ENCODE data around the gene MIA2.
"Not testable (repeated sequence)": the region's sequence is repeated elsewhere in the genome, so short reads cannot be mapped to it uniquely, and the experiment has no call there.

The MIA2 gene

GRCh38 chr14:39232554-39233415 lies 930 bp upstream of the MIA2 start:
- DNase-seq = no peak

- not testable (repeated sequence) for DNase-seq
Observed at GRCh38 chr14:39234986-39235385, 1.3 kb downstream of the MIA2 start.

- DNase-seq = not testable (repeated sequence)
Observed at GRCh38 chr14:39235466-39235865, 1.8 kb downstream of the MIA2 start.

- no peak for DNase-seq
Observed at GRCh38 chr14:39240769-39241168, 7.1 kb downstream of the MIA2 start.

GRCh38 chr14:39241637-39242036 lies 7.9 kb downstream of the MIA2 start:
- DNase-seq = no peak

GRCh38 chr14:39243831-39244230 lies 10.1 kb downstream of the MIA2 start:
- no peak for DNase-seq

GRCh38 chr14:39246618-39247017 lies 12.9 kb downstream of the MIA2 start:
- no peak for DNase-seq

GRCh38 chr14:39247256-39247655 lies 13.5 kb downstream of the MIA2 start:
- no peak for DNase-seq

GRCh38 chr14:39251547-39251946 lies 17.8 kb downstream of the MIA2 start:
- no peak for DNase-seq

GRCh38 chr14:39257388-39257787 lies 23.7 kb downstream of the MIA2 start:
- DNase-seq = not testable (repeated sequence)

GRCh38 chr14:39258782-39259545 lies 25.2 kb downstream of the MIA2 start:
- DNase-seq = no peak

- DNase-seq = not testable (repeated sequence)
Observed at GRCh38 chr14:39260161-39260560, 26.4 kb downstream of the MIA2 start.

- DNase-seq = not testable (repeated sequence)
Observed at GRCh38 chr14:39262214-39262613, 28.5 kb downstream of the MIA2 start.

GRCh38 chr14:39264057-39264456 lies 30.3 kb downstream of the MIA2 start:
- DNase-seq = no peak

GRCh38 chr14:39264558-39264957 lies 30.8 kb downstream of the MIA2 start:
- DNase-seq = no peak

- DNase-seq = no peak
Observed at GRCh38 chr14:39265033-39265432, 31.3 kb downstream of the MIA2 start.

- no peak for DNase-seq
Observed at GRCh38 chr14:39265806-39266524, 32.2 kb downstream of the MIA2 start.

- DNase-seq = no peak
Observed at GRCh38 chr14:39266525-39266870, 32.8 kb downstream of the MIA2 start.

GRCh38 chr14:39266871-39267607 lies 33.3 kb downstream of the MIA2 start:
- peak; percentile 68 to 74 for DNase-seq

GRCh38 chr14:39267608-39268005 lies 33.9 kb downstream of the MIA2 start:
- DNase-seq = peak in 1 of 2 donors; percentile 8

GRCh38 chr14:39268393-39268792 lies 34.7 kb downstream of the MIA2 start:
- no peak for DNase-seq

- no peak for DNase-seq
Observed at GRCh38 chr14:39272918-39273317, 39.2 kb downstream of the MIA2 start.

GRCh38 chr14:39275395-39275794 lies 41.7 kb downstream of the MIA2 start:
- DNase-seq = no peak
